K562 (cell line): ENCODE data around the gene CLCN6. TPM values are rescaled to one million over a fixed set of nuclear protein-coding genes. Genes with fewer than 3 reads are reported as not detected.

Source experiments
- ATAC-seq: fragments of 200-7000 bp; cut with Tn5 transposase; 3 replicates; pipeline ENCODE4 v1.9.1; 2020; ENCODE audit warnings: moderate library complexity
- BruUV-seq: library from RNA; stranded (reverse); fragments of 400-500 nt; replicated peaks from 2 replicates; lab custom pipeline; 2021; lab: Mats Ljungman, UMichigan
- CTCF ChIA-PET: fragments of 300-600 bp; formaldehyde crosslinking; extraction: SDS; loops from one replicate; lab custom pipeline; 2021; ENCODE audit warnings: low intra/inter-chr PET ratio; lab: Yijun Ruan, JAX
- POLR2A ChIA-PET: fragments of 300-600, 350-650 bp; sonication (Branson Sonifier 250); formaldehyde crosslinking; extraction: SDS; loops from one replicate; lab custom pipeline; 2021; ENCODE audit warnings: antibody characterized with exemption, inconsistent platforms; lab: Yijun Ruan, JAX
- DNase-seq, 4 experiments: peaks; one replicate each; pipeline versions ENCODE4 v3.0.0 to v3.0.0-alpha.2; 2011 to 2018; ENCODE audit warnings: low spot score in 3 of 4, mixed read lengths in 3 of 4; ENCODE audit errors: extremely low read depth in 1 of 4
- FAIRE-seq: peaks from 2 replicates; lab custom pipeline; 2011; peaks lifted over from hg19 to GRCh38; lab: Jason Lieb, UNC
- H2AFZ ChIP-seq: 2 replicates; pipeline ENCODE4 v1.6.0; 2011; ENCODE audit warnings: low read depth, low read length, control low read depth, inconsistent platforms
- H3K27ac ChIP-seq: fragments of 200-600 bp; 3 replicates; pipeline ENCODE4 v1.8.0; 2011; ENCODE audit warnings: low read depth, mild to moderate bottlenecking, control low read depth, inconsistent platforms, low read length, moderate library complexity, mixed read lengths; ENCODE audit errors: extremely low read depth
- H3K27me3 ChIP-seq, 2 experiments: fragments of 300-600 bp in 1 of 2; 2 replicates in 1 of 2; 3 replicates in 1 of 2; pipeline versions ENCODE4 v1.6.0 to v1.8.0; 2011; ENCODE audit warnings: inconsistent platforms in 2 of 2, low read length in 2 of 2, mild to moderate bottlenecking in 1 of 2, mixed read lengths in 1 of 2, moderate library complexity in 1 of 2; ENCODE audit not compliant: control insufficient read depth in 2 of 2, insufficient read depth in 2 of 2
- H3K36me3 ChIP-seq: fragments of 300-600 bp; 3 replicates; pipeline ENCODE4 v1.8.0; 2011; ENCODE audit warnings: mild to moderate bottlenecking, low read length, inconsistent platforms; ENCODE audit not compliant: control insufficient read depth, insufficient read depth
- H3K4me1 ChIP-seq, 2 experiments: fragments of 200-600 bp in 1 of 2; replicated peaks in 1 of 2; 2 replicates in 1 of 2; 3 replicates in 1 of 2; pipeline versions ENCODE4 v1.5.1 to v1.8.0; 2011; ENCODE audit warnings: inconsistent platforms in 2 of 2, low read length in 2 of 2, mild to moderate bottlenecking in 1 of 2, mixed read lengths in 1 of 2, moderate library complexity in 1 of 2; ENCODE audit not compliant: control insufficient read depth in 2 of 2, insufficient read depth in 2 of 2
- H3K4me2 ChIP-seq: 2 replicates; pipeline ENCODE4 v1.6.1; 2011; ENCODE audit warnings: low read length, control low read depth, inconsistent platforms, mixed read lengths; ENCODE audit not compliant: insufficient read depth
- H3K4me3 ChIP-seq: fragments of 200-600 bp; sonication (generic), shearing (Covaris generic); 2 replicates; pipeline ENCODE4 v1.5.1; 2016; ENCODE audit warnings: control low read depth, inconsistent platforms
- H3K79me2 ChIP-seq: fragments of 200-600 bp; 3 replicates; pipeline ENCODE4 v1.8.0; 2011; ENCODE audit warnings: low read length, inconsistent platforms; ENCODE audit not compliant: control insufficient read depth, insufficient read depth
- H3K9ac ChIP-seq, 2 experiments: 2 replicates each; pipeline versions ENCODE4 v1.6.0 to v1.6.1; 2011; ENCODE audit warnings: low read depth in 2 of 2, low read length in 2 of 2, control low read depth in 1 of 2, inconsistent platforms in 1 of 2, mild to moderate bottlenecking in 1 of 2, mixed read lengths in 1 of 2; ENCODE audit not compliant: insufficient read depth in 1 of 2
- H3K9me1 ChIP-seq: one replicate; pipeline ENCODE4 v1.6.0; 2011; ENCODE audit warnings: inconsistent platforms, mild to moderate bottlenecking, low read length, moderate library complexity; ENCODE audit not compliant: control insufficient read depth, insufficient read depth
- H3K9me3 ChIP-seq: replicated peaks from 2 replicates; pipeline ENCODE4 v1.5.1; 2011; ENCODE audit warnings: low read depth, low read length, inconsistent platforms; ENCODE audit not compliant: control insufficient read depth, insufficient read depth
- H4K20me1 ChIP-seq: replicated peaks from 2 replicates; pipeline ENCODE4 v1.6.1; 2011; ENCODE audit warnings: low read length, inconsistent platforms, mixed read lengths; ENCODE audit not compliant: control insufficient read depth, insufficient read depth
- ESRRB ChIP-seq: fragments of 250-450 bp; sonication (Bioruptor Pico); IDR thresholded peaks from 2 replicates; pipeline ENCODE4 v1.5.0; 2020; ENCODE audit warnings: mild to moderate bottlenecking, moderate library complexity, borderline replicate concordance
- ETV6 ChIP-seq, 3 experiments: fragments of 150-350 bp in 1 of 3; sonication (generic) in 1 of 3; formaldehyde crosslinking in 1 of 3; IDR thresholded peaks; 2 replicates each; pipeline versions ENCODE4 v1.6.1 to v1.8.0; 2014 to 2022; ENCODE audit warnings: borderline replicate concordance in 2 of 3, low read depth in 2 of 3, antibody characterized with exemption in 1 of 3, low read length in 1 of 3, mild to moderate bottlenecking in 1 of 3, missing genetic modification reagents in 1 of 3
- EZH2 ChIP-seq: IDR thresholded peaks from 2 replicates; pipeline ENCODE4 v1.6.1; 2012; ENCODE audit warnings: low read depth, mild to moderate bottlenecking, inconsistent platforms, low read length, borderline replicate concordance
- HDAC2 ChIP-seq: fragments of 450-650 bp; IDR thresholded peaks from 2 replicates; pipeline ENCODE4 v1.6.1; 2016; ENCODE audit warnings: mild to moderate bottlenecking
- NONO ChIP-seq, 2 experiments: fragments of 200-400 bp in 1 of 2; fragments of 450-650 bp in 1 of 2; formaldehyde crosslinking in 1 of 2; IDR thresholded peaks; 2 replicates each; pipeline ENCODE4 v1.6.1; 2017; ENCODE audit warnings: low read depth in 2 of 2, mild to moderate bottlenecking in 2 of 2, moderate library complexity in 2 of 2, low read length in 1 of 2
- PYGO2 ChIP-seq: fragments of 450-650 bp; IDR thresholded peaks from 2 replicates; pipeline ENCODE4 v1.6.1; 2016; ENCODE audit warnings: mild to moderate bottlenecking, missing genetic modification characterization, moderate library complexity, missing compliant biosample characterization
- SMARCA4 ChIP-seq: fragments of 450-650 bp; IDR thresholded peaks from 2 replicates; pipeline ENCODE4 v1.6.1; 2016
- ZNF263 ChIP-seq: sonication (generic); formaldehyde crosslinking; IDR thresholded peaks from 2 replicates; pipeline ENCODE4 v1.8.0; 2022; ENCODE audit warnings: mild to moderate bottlenecking, missing genetic modification reagents, borderline replicate concordance
- ZNF644 ChIP-seq: fragments of 200-800 bp; sonication (Bioruptor generic); IDR thresholded peaks from 2 replicates; pipeline ENCODE4 v1.6.1; 2016; ENCODE audit warnings: low read depth, missing genetic modification characterization, missing compliant biosample characterization
- ZNF766 ChIP-seq: fragments of 200-800 bp; sonication (Bioruptor generic); conservative IDR thresholded peaks from 2 replicates; pipeline ENCODE4 v1.6.1; 2016; ENCODE audit warnings: missing genetic modification characterization, missing compliant biosample characterization
- WGBS: fragments of 100-300 bp; shearing (Covaris generic); methylation state at CpG from one replicate; pipeline ENCODE4 v1.1.6; 2016; ENCODE audit warnings: low coverage, mixed read lengths; ENCODE audit not compliant: insufficient coverage; ENCODE audit errors: missing lambda C conversion rate; 5-methylcytosine and 5-hydroxymethylcytosine counted together
- in situ Hi-C: fragments of 300-500 bp; cut with MboI; formaldehyde crosslinking; loops from 4 replicates; pipeline ENCODE4 v1.15.0; 2018; ENCODE audit warnings: inconsistent platforms, mixed read lengths
- intact Hi-C: fragments of 100-400 bp; cut with micrococcal nuclease; formaldehyde crosslinking; loops from 2 replicates; pipeline ENCODE4 v1.14.2; 2022
- polyA plus RNA-seq, 8 experiments: library from polyadenylated mRNA; depleted of rRNA in 4 of 8; stranded (reverse) in 5 of 8; unstranded in 3 of 8; fragments of >200 nt; fragmentation: Nextera tagmentation in 2 of 8; fragmentation: Illumina TruSeq in 1 of 8; extraction: Ambion mirVana in 2 of 8; extraction: Trizol in 1 of 8; gene quantifications; 2 replicates each; pipeline versions ENCODE4 v1.2.1 to v1.2.3, GENCODE V29; 2011 to 2014; ENCODE audit warnings: inconsistent platforms in 1 of 8, missing spikeins in 1 of 8
- total RNA-seq, 7 experiments: library from RNA; depleted of rRNA in 6 of 7; stranded (reverse); fragments of >200 nt in 6 of 7; fragmentation: Illumina TruSeq in 2 of 7; extraction: Trizol in 2 of 7; gene quantifications; 2 replicates each; pipeline versions ENCODE4 v1.2.1 to v1.2.3, GENCODE V29; 2011 to 2021; ENCODE audit warnings: low replicate concordance in 1 of 7
- TF ChIP-seq, protein P1 (sequence below): fragments of 450-650 bp; IDR thresholded peaks from 2 replicates; pipeline ENCODE4 v1.6.1; 2016; ENCODE audit warnings: mild to moderate bottlenecking, moderate library complexity

The CLCN6 gene
- total and polyA plus RNA-seq, 9 of the 15 experiments (the other 6 are each of a cell fraction or from before 2014, with no cell fraction given), result 2.0 to 21.8 (median 13.6) TPM

DNA sequence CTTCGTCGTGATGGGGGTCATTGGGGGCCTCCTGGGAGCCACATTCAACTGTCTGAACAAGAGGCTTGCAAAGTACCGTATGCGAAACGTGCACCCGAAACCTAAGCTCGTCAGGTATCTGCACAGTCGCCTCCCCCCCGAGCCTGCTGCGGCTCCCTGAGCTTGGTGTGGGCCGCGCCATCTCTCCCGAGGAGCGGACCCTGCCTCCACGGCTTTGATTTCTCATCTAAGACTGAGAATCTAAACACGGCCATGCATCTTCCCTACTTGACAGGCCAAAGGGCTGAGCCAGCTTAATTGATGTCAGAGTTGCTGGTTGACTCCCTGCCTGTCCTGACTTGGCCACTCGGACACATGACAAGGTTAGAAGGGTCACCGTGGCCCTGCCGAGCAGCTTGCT, 22.5 kb downstream of the CLCN6 start:
- ATAC-seq, result no peak
- H3K4me1 ChIP-seq, result peaks cover 3 to 7% of the 10 kb centered on the region in 2 experiments; a peak in 1 of 5 replicates
- no peak for FAIRE-seq
- WGBS, result 89% methylated on average over 17 of the region's 19 CpGs
- H3K9me3 ChIP-seq, result no peaks in the 10 kb centered on the region
- H3K27me3 ChIP-seq, result no peaks in the 10 kb centered on the region
- no peak overlapping the region for H3K4me3 ChIP-seq
- no TSS peak for BruUV-seq
- ChIA-PET CTCF (interaction anchor here (0.6 kb wide), 1 partner anchor 70 kb away, joined by 4 read pairs; no protein-coding TSS in a partner anchor), POLR2A (interaction anchor here (0.6 to 3.3 kb wide), 8 partner anchors 10 to 206 kb away, joined by 3 to 37 read pairs (median 4); no protein-coding TSS in a partner anchor)
- no peaks in the 10 kb centered on the region for H4K20me1 ChIP-seq
- no peak overlapping the region for H2AFZ ChIP-seq
- no peak overlapping the region for H3K4me2 ChIP-seq
- intact Hi-C loops, result no loop called here
- DNase-seq, result no peak
- H3K9ac ChIP-seq, result 0 out of 4 replicates have a peak overlapping the region, but pooled peaks of 1 of the 2 experiments have one; percentile 5
- H3K36me3 ChIP-seq, result peaks cover 92% of the 10 kb centered on the region
- in situ Hi-C loops, result no loop called here
- no peaks in the 10 kb centered on the region for H3K9me1 ChIP-seq
- no peak overlapping the region for H3K27ac ChIP-seq
- H3K79me2 ChIP-seq, result no peaks in the 10 kb centered on the region
- TF ChIP-seq EZH2, result no peak
- no peak for TF ChIP-seq HDAC2
- no peak for TF ChIP-seq SMARCA4
- no peak for TF ChIP-seq NONO (IDR thresholded peaks at IDR 0.05; ENCODE audit: low read depth in 2 of 2, low read length in 1 of 2)
- no peak for TF ChIP-seq ZNF766 (CRISPR knock-in tag)
- no peak for TF ChIP-seq ETV6 (IDR thresholded peaks at IDR 0.05; ENCODE audit: borderline replicate concordance in 1 of 2, low read depth in 2 of 2, low read length in 1 of 2)
- TF ChIP-seq ETV6 (CRISPR knock-in tag; IDR thresholded peaks at IDR 0.05; ENCODE audit: borderline replicate concordance), result no peak
- TF ChIP-seq ZNF644 (tag), result no peak
- no peak for TF ChIP-seq PYGO2
- TF ChIP-seq, protein P1, sequence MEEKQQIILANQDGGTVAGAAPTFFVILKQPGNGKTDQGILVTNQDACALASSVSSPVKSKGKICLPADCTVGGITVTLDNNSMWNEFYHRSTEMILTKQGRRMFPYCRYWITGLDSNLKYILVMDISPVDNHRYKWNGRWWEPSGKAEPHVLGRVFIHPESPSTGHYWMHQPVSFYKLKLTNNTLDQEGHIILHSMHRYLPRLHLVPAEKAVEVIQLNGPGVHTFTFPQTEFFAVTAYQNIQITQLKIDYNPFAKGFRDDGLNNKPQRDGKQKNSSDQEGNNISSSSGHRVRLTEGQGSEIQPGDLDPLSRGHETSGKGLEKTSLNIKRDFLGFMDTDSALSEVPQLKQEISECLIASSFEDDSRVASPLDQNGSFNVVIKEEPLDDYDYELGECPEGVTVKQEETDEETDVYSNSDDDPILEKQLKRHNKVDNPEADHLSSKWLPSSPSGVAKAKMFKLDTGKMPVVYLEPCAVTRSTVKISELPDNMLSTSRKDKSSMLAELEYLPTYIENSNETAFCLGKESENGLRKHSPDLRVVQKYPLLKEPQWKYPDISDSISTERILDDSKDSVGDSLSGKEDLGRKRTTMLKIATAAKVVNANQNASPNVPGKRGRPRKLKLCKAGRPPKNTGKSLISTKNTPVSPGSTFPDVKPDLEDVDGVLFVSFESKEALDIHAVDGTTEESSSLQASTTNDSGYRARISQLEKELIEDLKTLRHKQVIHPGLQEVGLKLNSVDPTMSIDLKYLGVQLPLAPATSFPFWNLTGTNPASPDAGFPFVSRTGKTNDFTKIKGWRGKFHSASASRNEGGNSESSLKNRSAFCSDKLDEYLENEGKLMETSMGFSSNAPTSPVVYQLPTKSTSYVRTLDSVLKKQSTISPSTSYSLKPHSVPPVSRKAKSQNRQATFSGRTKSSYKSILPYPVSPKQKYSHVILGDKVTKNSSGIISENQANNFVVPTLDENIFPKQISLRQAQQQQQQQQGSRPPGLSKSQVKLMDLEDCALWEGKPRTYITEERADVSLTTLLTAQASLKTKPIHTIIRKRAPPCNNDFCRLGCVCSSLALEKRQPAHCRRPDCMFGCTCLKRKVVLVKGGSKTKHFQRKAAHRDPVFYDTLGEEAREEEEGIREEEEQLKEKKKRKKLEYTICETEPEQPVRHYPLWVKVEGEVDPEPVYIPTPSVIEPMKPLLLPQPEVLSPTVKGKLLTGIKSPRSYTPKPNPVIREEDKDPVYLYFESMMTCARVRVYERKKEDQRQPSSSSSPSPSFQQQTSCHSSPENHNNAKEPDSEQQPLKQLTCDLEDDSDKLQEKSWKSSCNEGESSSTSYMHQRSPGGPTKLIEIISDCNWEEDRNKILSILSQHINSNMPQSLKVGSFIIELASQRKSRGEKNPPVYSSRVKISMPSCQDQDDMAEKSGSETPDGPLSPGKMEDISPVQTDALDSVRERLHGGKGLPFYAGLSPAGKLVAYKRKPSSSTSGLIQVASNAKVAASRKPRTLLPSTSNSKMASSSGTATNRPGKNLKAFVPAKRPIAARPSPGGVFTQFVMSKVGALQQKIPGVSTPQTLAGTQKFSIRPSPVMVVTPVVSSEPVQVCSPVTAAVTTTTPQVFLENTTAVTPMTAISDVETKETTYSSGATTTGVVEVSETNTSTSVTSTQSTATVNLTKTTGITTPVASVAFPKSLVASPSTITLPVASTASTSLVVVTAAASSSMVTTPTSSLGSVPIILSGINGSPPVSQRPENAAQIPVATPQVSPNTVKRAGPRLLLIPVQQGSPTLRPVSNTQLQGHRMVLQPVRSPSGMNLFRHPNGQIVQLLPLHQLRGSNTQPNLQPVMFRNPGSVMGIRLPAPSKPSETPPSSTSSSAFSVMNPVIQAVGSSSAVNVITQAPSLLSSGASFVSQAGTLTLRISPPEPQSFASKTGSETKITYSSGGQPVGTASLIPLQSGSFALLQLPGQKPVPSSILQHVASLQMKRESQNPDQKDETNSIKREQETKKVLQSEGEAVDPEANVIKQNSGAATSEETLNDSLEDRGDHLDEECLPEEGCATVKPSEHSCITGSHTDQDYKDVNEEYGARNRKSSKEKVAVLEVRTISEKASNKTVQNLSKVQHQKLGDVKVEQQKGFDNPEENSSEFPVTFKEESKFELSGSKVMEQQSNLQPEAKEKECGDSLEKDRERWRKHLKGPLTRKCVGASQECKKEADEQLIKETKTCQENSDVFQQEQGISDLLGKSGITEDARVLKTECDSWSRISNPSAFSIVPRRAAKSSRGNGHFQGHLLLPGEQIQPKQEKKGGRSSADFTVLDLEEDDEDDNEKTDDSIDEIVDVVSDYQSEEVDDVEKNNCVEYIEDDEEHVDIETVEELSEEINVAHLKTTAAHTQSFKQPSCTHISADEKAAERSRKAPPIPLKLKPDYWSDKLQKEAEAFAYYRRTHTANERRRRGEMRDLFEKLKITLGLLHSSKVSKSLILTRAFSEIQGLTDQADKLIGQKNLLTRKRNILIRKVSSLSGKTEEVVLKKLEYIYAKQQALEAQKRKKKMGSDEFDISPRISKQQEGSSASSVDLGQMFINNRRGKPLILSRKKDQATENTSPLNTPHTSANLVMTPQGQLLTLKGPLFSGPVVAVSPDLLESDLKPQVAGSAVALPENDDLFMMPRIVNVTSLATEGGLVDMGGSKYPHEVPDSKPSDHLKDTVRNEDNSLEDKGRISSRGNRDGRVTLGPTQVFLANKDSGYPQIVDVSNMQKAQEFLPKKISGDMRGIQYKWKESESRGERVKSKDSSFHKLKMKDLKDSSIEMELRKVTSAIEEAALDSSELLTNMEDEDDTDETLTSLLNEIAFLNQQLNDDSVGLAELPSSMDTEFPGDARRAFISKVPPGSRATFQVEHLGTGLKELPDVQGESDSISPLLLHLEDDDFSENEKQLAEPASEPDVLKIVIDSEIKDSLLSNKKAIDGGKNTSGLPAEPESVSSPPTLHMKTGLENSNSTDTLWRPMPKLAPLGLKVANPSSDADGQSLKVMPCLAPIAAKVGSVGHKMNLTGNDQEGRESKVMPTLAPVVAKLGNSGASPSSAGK, result no peak
- TF ChIP-seq ZNF263 (CRISPR knock-in tag), result no peak
- no peak for TF ChIP-seq ESRRB
